Liver (tissue), 9 donors: ENCODE data around the gene CENPN. TPM values are rescaled to one million over a fixed set of nuclear protein-coding genes. Genes with fewer than 3 reads are reported as not detected.

Experiments
- DNase-seq: peaks from one replicate; pipeline ENCODE4 v3.0.0-alpha.2; 2017; ENCODE audit warnings: low spot score
- H3K27ac ChIP-seq, 2 donors: one replicate each; pipeline ENCODE4 v1.7.0; 2013; ENCODE audit warnings: inconsistent platforms in 2 of 2, low read length in 2 of 2, control low read depth in 1 of 2, low read depth in 1 of 2, mild to moderate bottlenecking in 1 of 2
- H3K27me3 ChIP-seq, 4 donors: one replicate each; pipeline versions ENCODE4 v1.6.1 to v1.7.0; 2013; ENCODE audit warnings: low read length in 3 of 4, inconsistent platforms in 1 of 4, mild to moderate bottlenecking in 1 of 4, moderate library complexity in 1 of 4; ENCODE audit not compliant: control insufficient read depth in 4 of 4, insufficient read depth in 4 of 4
- H3K36me3 ChIP-seq, 4 donors: one replicate each; pipeline versions ENCODE4 v1.6.1 to v1.7.0; 2013; ENCODE audit warnings: low read length in 3 of 4, mild to moderate bottlenecking in 3 of 4, low read depth in 1 of 4, moderate library complexity in 1 of 4; ENCODE audit not compliant: control insufficient read depth in 4 of 4, insufficient read depth in 3 of 4
- H3K4me1 ChIP-seq, 4 donors: one replicate each; pipeline versions ENCODE4 v1.6.1 to v1.7.0; 2013; ENCODE audit warnings: low read length in 3 of 4, mild to moderate bottlenecking in 3 of 4, moderate library complexity in 1 of 4; ENCODE audit not compliant: control insufficient read depth in 4 of 4, insufficient read depth in 4 of 4
- H3K4me3 ChIP-seq, 3 donors: one replicate each; pipeline versions ENCODE4 v1.6.1 to v1.7.0; 2013; ENCODE audit warnings: low read length in 3 of 3, control low read depth in 1 of 3, low read depth in 1 of 3, mild to moderate bottlenecking in 1 of 3
- H3K9ac ChIP-seq, 2 donors: one replicate each; pipeline ENCODE4 v1.7.0; 2013; ENCODE audit warnings: low read length in 2 of 2, mild to moderate bottlenecking in 2 of 2, moderate library complexity in 2 of 2, control low read depth in 1 of 2, low read depth in 1 of 2
- H3K9me3 ChIP-seq, 4 donors: one replicate each; pipeline versions ENCODE4 v1.6.1 to v1.7.0; 2013; ENCODE audit warnings: low read length in 3 of 4; ENCODE audit not compliant: control insufficient read depth in 4 of 4
- ATF3 ChIP-seq: IDR thresholded peaks from 2 replicates; pipeline ENCODE4 v1.6.1; 2016; ENCODE audit warnings: antibody characterized with exemption
- CTCF ChIP-seq: fragments of 150-350 bp; IDR thresholded peaks from 2 replicates; pipeline ENCODE4 v1.5.1; 2017; ENCODE audit warnings: improper control_type of control experiment, low read depth, low read length; ENCODE audit not compliant: missing input control
- EGR1 ChIP-seq, 2 donors: IDR thresholded peaks; 2 replicates each; pipeline ENCODE4 v1.6.1; 2016 to 2018; ENCODE audit warnings: antibody characterized with exemption in 2 of 2, low read depth in 2 of 2
- FOXA1 ChIP-seq: IDR thresholded peaks from 2 replicates; pipeline ENCODE4 v1.6.1; 2016; ENCODE audit warnings: antibody characterized with exemption
- FOXA2 ChIP-seq: IDR thresholded peaks from 2 replicates; pipeline ENCODE4 v1.6.1; 2016; ENCODE audit warnings: antibody characterized with exemption
- GABPA ChIP-seq, 2 donors: IDR thresholded peaks in 1 of 2; conservative IDR thresholded peaks in 1 of 2; 2 replicates each; pipeline ENCODE4 v1.6.1; 2016; ENCODE audit warnings: antibody characterized with exemption in 2 of 2, mild to moderate bottlenecking in 1 of 2, moderate library complexity in 1 of 2
- HNF4A ChIP-seq, 2 donors: conservative IDR thresholded peaks; 2 replicates each; pipeline ENCODE4 v1.6.1; 2016; ENCODE audit warnings: antibody characterized with exemption in 2 of 2, mild to moderate bottlenecking in 2 of 2
- HNF4G ChIP-seq: IDR thresholded peaks from 2 replicates; pipeline ENCODE4 v1.6.1; 2016; ENCODE audit warnings: antibody characterized with exemption
- JUND ChIP-seq, 2 donors: IDR thresholded peaks; 2 replicates each; pipeline ENCODE4 v1.6.1; 2016; ENCODE audit warnings: antibody characterized with exemption in 2 of 2
- MAX ChIP-seq: IDR thresholded peaks from 2 replicates; pipeline ENCODE4 v1.6.1; 2016; ENCODE audit warnings: antibody characterized with exemption
- NR2F2 ChIP-seq: IDR thresholded peaks from 2 replicates; pipeline ENCODE4 v1.6.1; 2016; ENCODE audit warnings: antibody characterized with exemption
- RAD21 ChIP-seq, 2 donors: IDR thresholded peaks; 2 replicates each; pipeline ENCODE4 v1.6.1; 2016; ENCODE audit warnings: antibody characterized with exemption in 2 of 2, mild to moderate bottlenecking in 2 of 2
- REST ChIP-seq: IDR thresholded peaks from 2 replicates; pipeline ENCODE4 v1.6.1; 2016; ENCODE audit warnings: antibody characterized with exemption, mild to moderate bottlenecking
- RXRA ChIP-seq, 2 donors: IDR thresholded peaks; 2 replicates each; pipeline ENCODE4 v1.6.1; 2017 to 2018; ENCODE audit warnings: antibody characterized with exemption in 2 of 2, mild to moderate bottlenecking in 1 of 2
- SP1 ChIP-seq: IDR thresholded peaks from 2 replicates; pipeline ENCODE4 v1.6.1; 2018; ENCODE audit warnings: antibody characterized with exemption, mild to moderate bottlenecking
- TAF1 ChIP-seq: conservative IDR thresholded peaks from 2 replicates; pipeline ENCODE4 v1.6.1; 2016; ENCODE audit warnings: antibody characterized with exemption, mild to moderate bottlenecking
- YY1 ChIP-seq: IDR thresholded peaks from 2 replicates; pipeline ENCODE4 v1.6.1; 2016; ENCODE audit warnings: antibody characterized with exemption, mild to moderate bottlenecking
- ZBTB33 ChIP-seq: IDR thresholded peaks from 2 replicates; pipeline ENCODE4 v1.6.1; 2016; ENCODE audit warnings: antibody characterized with exemption
- WGBS: extraction: QIAGEN DNeasy Blood & Tissue Kit; methylation state at CpG from one replicate; pipeline ENCODE4 v1.1.7; 2013; 5-methylcytosine and 5-hydroxymethylcytosine counted together
- polyA plus RNA-seq, 2 donors: library from polyadenylated mRNA; stranded (reverse) in 1 of 2; unstranded in 1 of 2; fragments of 200-250 nt in 1 of 2; fragments of >200 nt in 1 of 2; fragmentation: Nextera tagmentation in 1 of 2; extraction: Ambion mirVana in 1 of 2; gene quantifications; one replicate each; pipeline versions ENCODE4 v1.2.1 to v1.2.3, GENCODE V29; 2013 to 2015
- total RNA-seq, 2 donors: library from RNA; depleted of rRNA; stranded (reverse); fragments of >200 nt; gene quantifications; one replicate each; pipeline ENCODE4 v1.2.3, GENCODE V29; 2014
- donor health status: healthy.
- donor health status: healthy.
- donor health status: healthy.
- donor health status: healthy.
- donor health status: healthy.

Gene CENPN
- total and polyA plus RNA-seq, 4 donors = 1.8 to 30.8 (median 7.9) TPM

- H3K4me1 ChIP-seq = peaks cover 13 to 63% (median 43%) of the 10 kb centered on the region in 4 donors
Measured at GRCh38 chr16:80984124-80984892, 22.7 kb upstream of the CENPN start.

More at GRCh38 chr16:80984124-80984892, 22.7 kb upstream of the CENPN start:
- H3K9me3 ChIP-seq = no peaks in the 10 kb centered on the region
- no peaks in the 10 kb centered on the region for H3K36me3 ChIP-seq
- TF ChIP-seq SP1 (no peak), GABPA (IDR thresholded peaks at IDR 0.05 in 1 of 2, conservative IDR thresholded peaks at IDR 0.05 in 1 of 2) (no peak), ATF3 (no peak), YY1 (no peak), MAX (no peak), NR2F2 (no peak), EGR1 (IDR thresholded peaks at IDR 0.05; ENCODE audit: low read depth in 2 of 2) (no peak), CTCF (no peak), JUND (IDR thresholded peaks at IDR 0.05) (no peak), HNF4A (conservative IDR thresholded peaks at IDR 0.05) (no peak), REST (no peak), HNF4G (no peak), RXRA (IDR thresholded peaks at IDR 0.05) (no peak), RAD21 (IDR thresholded peaks at IDR 0.05) (no peak), ZBTB33 (no peak), TAF1 (no peak), FOXA2 (no peak), FOXA1 (no peak)
- no peak for DNase-seq
- H3K27ac ChIP-seq = no peak overlapping the region
- H3K4me3 ChIP-seq = no peak overlapping the region
- 86% methylated on average over 6 of the region's 6 CpGs for WGBS
- H3K27me3 ChIP-seq = no peaks in the 10 kb centered on the region
- H3K9ac ChIP-seq = no peak overlapping the region
